ENCODE results near the gene GTPBP6. TPM values are rescaled to one million over a fixed set of nuclear protein-coding genes. Genes with fewer than 3 reads are reported as not detected.

GTPBP6 gene
- total RNA-seq, 2 donors from 2014 or later, result 32.6 to 33.5 TPM

- Histone ChIP-seq H3K4me1 (ENCODE audit: control insufficient read depth in 1 of 2, low read depth in 2 of 2) (no peaks in the 10 kb centered on the region), H3K27ac (no peak overlapping the region), H3K36me3 (no peaks in the 10 kb centered on the region), H3K9me3 (no peaks in the 10 kb centered on the region), H3K4me3 (no peak overlapping the region), H3K27me3 (replicated peaks; ENCODE audit: insufficient read depth) (no peaks in the 10 kb centered on the region)
- ATAC-seq (ENCODE audit: insufficient number of reproducible peaks, low FRiP score, low read depth) (no peak), DNase-seq (ENCODE audit: low spot score) (no peak)
- TF ChIP-seq CTCF (IDR thresholded peaks at IDR 0.05), result no peak
Measured at GRCh38 chrX:255923-256331, 62.7 kb downstream of the GTPBP6 start.

Other genes starting within 250 kb of the GTPBP6 start
- 10 to 100 TPM; 14.5 to 29.0 TPM for gene PLCXD1, start 37.4 kb downstream of the GTPBP6 start, total RNA-seq
- 10 to 100 TPM in 1 of 2 donors, 1 to 10 TPM in 1; 6.8 to 14.5 TPM for gene PPP2R3B, start 68.1 kb upstream of the GTPBP6 start, total RNA-seq

All from thoracic aorta (tissue), 2 donors.